WTC11 (cell line): ENCODE measurements around the gene KRT28. TPM values are rescaled to one million over a fixed set of nuclear protein-coding genes. Genes with fewer than 3 reads are reported as not detected.

Experiments used
- ATAC-seq: fragments of 200-7000 bp; cut with Tn5 transposase; 2 replicates; pipeline ENCODE4 v1.10.0; 2021; ENCODE audit warnings: mild to moderate bottlenecking, moderate library complexity
- CTCF ChIA-PET: fragments of 300-600 bp; sonication (Branson Sonifier 250); formaldehyde crosslinking; loops from one replicate; lab custom pipeline; 2021; ENCODE audit warnings: antibody characterized with exemption; lab: Charles Lee
- POLR2A ChIA-PET: fragments of 350-600 bp; sonication (Branson Sonifier 250); formaldehyde crosslinking; loops from one replicate; lab custom pipeline; 2021; ENCODE audit warnings: antibody characterized with exemption; lab: Charles Lee
- DNase-seq: peaks from one replicate; pipeline ENCODE4 v3.0.0; 2021; ENCODE audit warnings: low spot score
- H3K27ac Mint-ChIP-seq: 2 replicates; pipeline ENCODE4 v1.8.0; 2021; ENCODE audit warnings: mixed read lengths
- H3K27me3 Mint-ChIP-seq: 2 replicates; pipeline ENCODE4 v1.8.0; 2021; ENCODE audit warnings: low read depth, mild to moderate bottlenecking, moderate library complexity, mixed read lengths
- H3K36me3 Mint-ChIP-seq: 2 replicates; pipeline ENCODE4 v1.8.0; 2021; ENCODE audit warnings: mixed read lengths
- H3K4me1 Mint-ChIP-seq: 2 replicates; pipeline ENCODE4 v1.8.0; 2022; ENCODE audit warnings: mixed read lengths
- H3K4me3 Mint-ChIP-seq: 2 replicates; pipeline ENCODE4 v1.8.0; 2021; ENCODE audit warnings: mild to moderate bottlenecking, moderate library complexity, mixed read lengths
- H3K9me3 Mint-ChIP-seq: 2 replicates; pipeline ENCODE4 v1.8.0; 2021; ENCODE audit warnings: mixed read lengths
- ATF1 ChIP-seq: sonication (generic); formaldehyde crosslinking; IDR thresholded peaks from 2 replicates; pipeline ENCODE4 v1.8.1; 2023; ENCODE audit warnings: mild to moderate bottlenecking, moderate library complexity, missing genetic modification reagents
- ATF3 ChIP-seq: sonication (generic); formaldehyde crosslinking; conservative IDR thresholded peaks from 2 replicates; pipeline ENCODE4 v1.8.1; 2022; ENCODE audit warnings: mild to moderate bottlenecking, missing genetic modification reagents
- E2F1 ChIP-seq: sonication (generic); formaldehyde crosslinking; IDR thresholded peaks from 2 replicates; pipeline ENCODE4 v1.8.0; 2022; ENCODE audit warnings: mild to moderate bottlenecking, missing genetic modification reagents
- FOXJ3 ChIP-seq: sonication (generic); formaldehyde crosslinking; IDR thresholded peaks from 2 replicates; pipeline ENCODE4 v1.9.0; 2021; ENCODE audit warnings: missing genetic modification reagents, mild to moderate bottlenecking, borderline replicate concordance
- KAT7 ChIP-seq: sonication (generic); formaldehyde crosslinking; IDR thresholded peaks from 2 replicates; pipeline ENCODE4 v1.8.1; 2023; ENCODE audit warnings: missing genetic modification reagents, mild to moderate bottlenecking, borderline replicate concordance
- MAX ChIP-seq: sonication (generic); formaldehyde crosslinking; IDR thresholded peaks from 2 replicates; pipeline ENCODE4 v1.8.0; 2022; ENCODE audit warnings: mild to moderate bottlenecking, missing genetic modification reagents
- OVOL2 ChIP-seq: fragments of 250-450 bp; sonication (Bioruptor Pico); IDR thresholded peaks from 2 replicates; pipeline ENCODE4 v1.9.0; 2021; ENCODE audit warnings: mild to moderate bottlenecking, borderline replicate concordance
- PRRX2 ChIP-seq: fragments of 250-450 bp; sonication (Bioruptor Pico); IDR thresholded peaks from 2 replicates; pipeline ENCODE4 v1.8.0; 2021; ENCODE audit warnings: mild to moderate bottlenecking
- SMAD4 ChIP-seq: sonication (generic); formaldehyde crosslinking; IDR thresholded peaks from 2 replicates; pipeline ENCODE4 v1.8.0; 2022; ENCODE audit warnings: mild to moderate bottlenecking, missing genetic modification reagents
- SOX15 ChIP-seq: fragments of 250-450 bp; sonication (Bioruptor Pico); IDR thresholded peaks from 2 replicates; pipeline ENCODE4 v1.9.0; 2021; ENCODE audit warnings: mild to moderate bottlenecking
- STAT6 ChIP-seq: sonication (generic); formaldehyde crosslinking; conservative IDR thresholded peaks from 2 replicates; pipeline ENCODE4 v1.8.1; 2023; ENCODE audit warnings: mild to moderate bottlenecking, low read depth, missing genetic modification reagents, moderate library complexity
- TEAD4 ChIP-seq: sonication (generic); formaldehyde crosslinking; IDR thresholded peaks from 2 replicates; pipeline ENCODE4 v1.8.0; 2022; ENCODE audit warnings: mild to moderate bottlenecking, missing genetic modification reagents
- ZNF138 ChIP-seq: sonication (generic); formaldehyde crosslinking; conservative IDR thresholded peaks from 2 replicates; pipeline ENCODE4 v1.8.1; 2022; ENCODE audit warnings: mild to moderate bottlenecking, moderate library complexity, missing genetic modification reagents
- ZNF263 ChIP-seq: sonication (generic); formaldehyde crosslinking; IDR thresholded peaks from 2 replicates; pipeline ENCODE4 v1.8.1; 2022; ENCODE audit warnings: low read depth, mild to moderate bottlenecking, moderate library complexity, missing genetic modification reagents
- ZNF416 ChIP-seq: fragments of 250-450 bp; sonication (Bioruptor Pico); IDR thresholded peaks from 2 replicates; pipeline ENCODE4 v1.9.0; 2021; ENCODE audit warnings: mild to moderate bottlenecking, inconsistent platforms
- ZNF423 ChIP-seq: fragments of 250-450 bp; sonication (Bioruptor Pico); IDR thresholded peaks from 2 replicates; pipeline ENCODE4 v2.1.2; 2022; ENCODE audit warnings: mild to moderate bottlenecking, moderate library complexity
- total RNA-seq: library from RNA; stranded (reverse); gene quantifications from 3 replicates; pipeline ENCODE4 v1.2.3, GENCODE V29; 2021
- TF ChIP-seq, protein P1 (sequence below): fragments of 250-450 bp; sonication (Bioruptor Pico); IDR thresholded peaks from 2 replicates; pipeline ENCODE4 v1.9.0; 2021; ENCODE audit warnings: mild to moderate bottlenecking
- TF ChIP-seq, protein P2 (sequence below): sonication (generic); formaldehyde crosslinking; IDR thresholded peaks from 2 replicates; pipeline ENCODE4 v1.8.0; 2023; ENCODE audit warnings: missing genetic modification reagents, mild to moderate bottlenecking, borderline replicate concordance
- TF ChIP-seq, protein P3 (sequence below): sonication (generic); formaldehyde crosslinking; IDR thresholded peaks from 2 replicates; pipeline ENCODE4 v1.8.1; 2023; ENCODE audit warnings: mild to moderate bottlenecking, moderate library complexity, missing genetic modification reagents
- TF ChIP-seq, protein P4 (sequence below): sonication (generic); formaldehyde crosslinking; IDR thresholded peaks from 2 replicates; pipeline ENCODE4 v1.8.1; 2023; ENCODE audit warnings: mild to moderate bottlenecking, missing genetic modification reagents, moderate library complexity

The KRT28 gene
- total RNA-seq, 1 experiment from 2014 or later = not detected

DNA sequence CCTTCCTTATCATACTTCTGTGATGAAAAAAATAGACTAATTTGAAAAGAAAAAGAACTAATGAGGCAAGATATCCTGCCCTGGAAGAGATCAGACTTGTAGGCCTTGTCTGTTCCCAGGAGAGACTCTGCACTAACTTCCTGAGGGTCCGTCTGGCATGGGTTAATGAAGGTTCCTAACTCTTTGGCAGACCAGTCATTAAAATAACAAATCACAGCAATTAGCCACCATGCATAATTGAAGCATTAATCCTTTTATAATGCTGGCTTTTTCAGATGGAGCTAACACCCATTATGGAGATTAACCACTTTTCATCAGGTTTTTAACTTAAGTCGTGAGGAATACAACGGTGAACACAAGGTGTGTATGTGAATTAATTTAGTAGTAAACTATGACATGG is 33.1 kb upstream of the KRT28 start:
- H3K4me1 Mint-ChIP-seq = peaks cover 5% of the 10 kb centered on the region
- H3K4me3 Mint-ChIP-seq = no peak overlapping the region
- H3K36me3 Mint-ChIP-seq = peaks cover 4% of the 10 kb centered on the region; the same call in 1 of the 2 replicates
- H3K27ac Mint-ChIP-seq = no peak overlapping the region
- no peak for TF ChIP-seq PRRX2
- TF ChIP-seq TEAD4 = no peak
- TF ChIP-seq, protein P1, sequence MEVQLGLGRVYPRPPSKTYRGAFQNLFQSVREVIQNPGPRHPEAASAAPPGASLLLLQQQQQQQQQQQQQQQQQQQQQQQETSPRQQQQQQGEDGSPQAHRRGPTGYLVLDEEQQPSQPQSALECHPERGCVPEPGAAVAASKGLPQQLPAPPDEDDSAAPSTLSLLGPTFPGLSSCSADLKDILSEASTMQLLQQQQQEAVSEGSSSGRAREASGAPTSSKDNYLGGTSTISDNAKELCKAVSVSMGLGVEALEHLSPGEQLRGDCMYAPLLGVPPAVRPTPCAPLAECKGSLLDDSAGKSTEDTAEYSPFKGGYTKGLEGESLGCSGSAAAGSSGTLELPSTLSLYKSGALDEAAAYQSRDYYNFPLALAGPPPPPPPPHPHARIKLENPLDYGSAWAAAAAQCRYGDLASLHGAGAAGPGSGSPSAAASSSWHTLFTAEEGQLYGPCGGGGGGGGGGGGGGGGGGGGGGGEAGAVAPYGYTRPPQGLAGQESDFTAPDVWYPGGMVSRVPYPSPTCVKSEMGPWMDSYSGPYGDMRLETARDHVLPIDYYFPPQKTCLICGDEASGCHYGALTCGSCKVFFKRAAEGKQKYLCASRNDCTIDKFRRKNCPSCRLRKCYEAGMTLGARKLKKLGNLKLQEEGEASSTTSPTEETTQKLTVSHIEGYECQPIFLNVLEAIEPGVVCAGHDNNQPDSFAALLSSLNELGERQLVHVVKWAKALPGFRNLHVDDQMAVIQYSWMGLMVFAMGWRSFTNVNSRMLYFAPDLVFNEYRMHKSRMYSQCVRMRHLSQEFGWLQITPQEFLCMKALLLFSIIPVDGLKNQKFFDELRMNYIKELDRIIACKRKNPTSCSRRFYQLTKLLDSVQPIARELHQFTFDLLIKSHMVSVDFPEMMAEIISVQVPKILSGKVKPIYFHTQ = no peak
- TF ChIP-seq ZNF423 (CRISPR knock-in tag) = no peak
- TF ChIP-seq, protein P2, sequence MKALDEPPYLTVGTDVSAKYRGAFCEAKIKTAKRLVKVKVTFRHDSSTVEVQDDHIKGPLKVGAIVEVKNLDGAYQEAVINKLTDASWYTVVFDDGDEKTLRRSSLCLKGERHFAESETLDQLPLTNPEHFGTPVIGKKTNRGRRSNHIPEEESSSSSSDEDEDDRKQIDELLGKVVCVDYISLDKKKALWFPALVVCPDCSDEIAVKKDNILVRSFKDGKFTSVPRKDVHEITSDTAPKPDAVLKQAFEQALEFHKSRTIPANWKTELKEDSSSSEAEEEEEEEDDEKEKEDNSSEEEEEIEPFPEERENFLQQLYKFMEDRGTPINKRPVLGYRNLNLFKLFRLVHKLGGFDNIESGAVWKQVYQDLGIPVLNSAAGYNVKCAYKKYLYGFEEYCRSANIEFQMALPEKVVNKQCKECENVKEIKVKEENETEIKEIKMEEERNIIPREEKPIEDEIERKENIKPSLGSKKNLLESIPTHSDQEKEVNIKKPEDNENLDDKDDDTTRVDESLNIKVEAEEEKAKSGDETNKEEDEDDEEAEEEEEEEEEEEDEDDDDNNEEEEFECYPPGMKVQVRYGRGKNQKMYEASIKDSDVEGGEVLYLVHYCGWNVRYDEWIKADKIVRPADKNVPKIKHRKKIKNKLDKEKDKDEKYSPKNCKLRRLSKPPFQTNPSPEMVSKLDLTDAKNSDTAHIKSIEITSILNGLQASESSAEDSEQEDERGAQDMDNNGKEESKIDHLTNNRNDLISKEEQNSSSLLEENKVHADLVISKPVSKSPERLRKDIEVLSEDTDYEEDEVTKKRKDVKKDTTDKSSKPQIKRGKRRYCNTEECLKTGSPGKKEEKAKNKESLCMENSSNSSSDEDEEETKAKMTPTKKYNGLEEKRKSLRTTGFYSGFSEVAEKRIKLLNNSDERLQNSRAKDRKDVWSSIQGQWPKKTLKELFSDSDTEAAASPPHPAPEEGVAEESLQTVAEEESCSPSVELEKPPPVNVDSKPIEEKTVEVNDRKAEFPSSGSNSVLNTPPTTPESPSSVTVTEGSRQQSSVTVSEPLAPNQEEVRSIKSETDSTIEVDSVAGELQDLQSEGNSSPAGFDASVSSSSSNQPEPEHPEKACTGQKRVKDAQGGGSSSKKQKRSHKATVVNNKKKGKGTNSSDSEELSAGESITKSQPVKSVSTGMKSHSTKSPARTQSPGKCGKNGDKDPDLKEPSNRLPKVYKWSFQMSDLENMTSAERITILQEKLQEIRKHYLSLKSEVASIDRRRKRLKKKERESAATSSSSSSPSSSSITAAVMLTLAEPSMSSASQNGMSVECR = no peak
- no peak for TF ChIP-seq ATF1 (CRISPR knock-in tag)
- TF ChIP-seq FOXJ3 (CRISPR knock-in tag) = no peak
- no peak for TF ChIP-seq E2F1 (CRISPR knock-in tag)
- TF ChIP-seq ZNF416 = no peak
- TF ChIP-seq, protein P3, sequence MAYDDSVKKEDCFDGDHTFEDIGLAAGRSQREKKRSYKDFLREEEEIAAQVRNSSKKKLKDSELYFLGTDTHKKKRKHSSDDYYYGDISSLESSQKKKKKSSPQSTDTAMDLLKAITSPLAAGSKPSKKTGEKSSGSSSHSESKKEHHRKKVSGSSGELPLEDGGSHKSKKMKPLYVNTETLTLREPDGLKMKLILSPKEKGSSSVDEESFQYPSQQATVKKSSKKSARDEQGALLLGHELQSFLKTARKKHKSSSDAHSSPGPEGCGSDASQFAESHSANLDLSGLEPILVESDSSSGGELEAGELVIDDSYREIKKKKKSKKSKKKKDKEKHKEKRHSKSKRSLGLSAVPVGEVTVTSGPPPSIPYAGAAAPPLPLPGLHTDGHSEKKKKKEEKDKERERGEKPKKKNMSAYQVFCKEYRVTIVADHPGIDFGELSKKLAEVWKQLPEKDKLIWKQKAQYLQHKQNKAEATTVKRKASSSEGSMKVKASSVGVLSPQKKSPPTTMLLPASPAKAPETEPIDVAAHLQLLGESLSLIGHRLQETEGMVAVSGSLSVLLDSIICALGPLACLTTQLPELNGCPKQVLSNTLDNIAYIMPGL (CRISPR knock-in tag) = no peak
- no peak for TF ChIP-seq OVOL2 (CRISPR knock-in tag)
- ATAC-seq (no peak), DNase-seq (no peak)
- peaks cover 91% of the 10 kb centered on the region for H3K27me3 Mint-ChIP-seq
- CTCF ChIA-PET = no interaction called here
- H3K9me3 Mint-ChIP-seq = peaks cover 4% of the 10 kb centered on the region; the same call in 1 of the 2 replicates
- POLR2A ChIA-PET = no interaction called here

DNA sequence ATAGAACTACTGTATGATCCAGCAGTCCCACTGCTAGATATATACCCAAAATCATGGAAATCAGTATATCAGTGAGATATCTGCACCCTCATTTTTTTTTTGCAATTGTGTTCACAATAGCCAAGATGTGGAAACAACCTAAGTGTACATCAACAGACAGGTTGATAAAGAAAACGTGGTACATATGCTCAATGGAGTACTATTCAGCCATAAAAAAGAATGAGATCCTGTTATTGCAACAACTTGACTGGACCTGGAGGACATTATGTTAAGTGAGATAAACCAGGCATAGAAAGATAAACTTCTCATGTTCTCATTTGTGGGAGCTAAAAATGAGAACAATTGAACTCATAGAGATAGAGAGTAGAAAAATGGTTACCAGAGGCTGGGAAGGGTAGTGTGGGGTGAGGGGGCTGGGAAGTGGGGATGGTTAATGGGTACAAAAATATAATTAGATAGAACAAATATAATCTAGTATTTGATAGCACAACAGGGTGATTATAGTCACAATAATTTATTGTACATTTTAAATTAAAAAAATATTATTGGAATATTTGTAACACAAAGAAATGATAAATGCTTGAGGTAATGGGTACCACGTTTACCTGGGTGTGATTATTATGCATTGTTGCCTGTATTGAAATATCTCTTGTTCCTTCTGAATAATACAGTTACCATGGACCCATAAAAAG is 30.5 kb upstream of the KRT28 start:
- H3K9me3 Mint-ChIP-seq = peaks cover 4% of the 10 kb centered on the region; the same call in 1 of the 2 replicates
- ATAC-seq (no peak), DNase-seq (no peak)
- peaks cover 5% of the 10 kb centered on the region for H3K4me1 Mint-ChIP-seq
- H3K27me3 Mint-ChIP-seq = peaks cover 95% of the 10 kb centered on the region
- no peak overlapping the region for H3K27ac Mint-ChIP-seq
- ChIA-PET CTCF (no interaction called here), POLR2A (no interaction called here)
- no peak overlapping the region for H3K4me3 Mint-ChIP-seq
- H3K36me3 Mint-ChIP-seq = peaks cover 4% of the 10 kb centered on the region; the same call in 1 of the 2 replicates
- TF ChIP-seq ATF3 (CRISPR knock-in tag) (no peak), SOX15 (CRISPR knock-in tag) (no peak), STAT6 (CRISPR knock-in tag) (no peak), MAX (CRISPR knock-in tag) (no peak), ZNF263 (no peak), ZNF138 (CRISPR knock-in tag) (no peak), SMAD4 (no peak), KAT7 (CRISPR knock-in tag) (no peak)
- TF ChIP-seq, protein P4, sequence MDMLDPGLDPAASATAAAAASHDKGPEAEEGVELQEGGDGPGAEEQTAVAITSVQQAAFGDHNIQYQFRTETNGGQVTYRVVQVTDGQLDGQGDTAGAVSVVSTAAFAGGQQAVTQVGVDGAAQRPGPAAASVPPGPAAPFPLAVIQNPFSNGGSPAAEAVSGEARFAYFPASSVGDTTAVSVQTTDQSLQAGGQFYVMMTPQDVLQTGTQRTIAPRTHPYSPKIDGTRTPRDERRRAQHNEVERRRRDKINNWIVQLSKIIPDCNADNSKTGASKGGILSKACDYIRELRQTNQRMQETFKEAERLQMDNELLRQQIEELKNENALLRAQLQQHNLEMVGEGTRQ (CRISPR knock-in tag) = no peak
